Measurements from ENCODE around the gene PLXNA2. TPM values are rescaled to one million over a fixed set of nuclear protein-coding genes. Genes with fewer than 3 reads are reported as not detected.

Gene PLXNA2
- total and polyA plus RNA-seq, 2 donors (not counting 3 experiments of a cell fraction or from before 2014, with no cell fraction given) = 42.6 to 229 TPM

GRCh38 chr1:208278638-208279037, 34.5 kb upstream of the PLXNA2 start:
- no peaks in the 10 kb centered on the region for H3K79me2 ChIP-seq (ENCODE audit: control insufficient read depth, insufficient read depth, low read length)
- H3K9ac ChIP-seq (replicated peaks; ENCODE audit: extremely low read depth, insufficient read depth, low read length) = no peak overlapping the region
- H3K4me3 ChIP-seq (replicated peaks in 1 of 3; ENCODE audit: insufficient read depth in 1 of 3, low read depth in 1 of 3, low read length in 3 of 3) = no peak overlapping the region
- BruUV-seq (replicated peaks) = no TSS peak
- dilution Hi-C loops (cut with MboI; ENCODE audit: extremely low pct_ligation_motif_present, low sequenced_read_pairs) (no loop called here), intact Hi-C loops (cut with micrococcal nuclease) (no loop called here)
- DNase-seq (ENCODE audit: low read depth, low spot score) (no peak), FAIRE-seq (no peak)
- no peaks in the 10 kb centered on the region for H3K36me3 ChIP-seq (ENCODE audit: control insufficient read depth in 2 of 2, extremely low read depth in 1 of 2, insufficient read depth in 2 of 2, low read length in 2 of 2)
- H4K20me1 ChIP-seq (replicated peaks; ENCODE audit: control insufficient read depth, extremely low read depth, insufficient read depth, low read length) = no peaks in the 10 kb centered on the region
- no peak for TF ChIP-seq JUN (IDR thresholded peaks at IDR 0.05; ENCODE audit: borderline replicate concordance, insufficient read depth, insufficient read length, low read depth)
- TF ChIP-seq FOS (IDR thresholded peaks at IDR 0.05; ENCODE audit: borderline replicate concordance, insufficient read depth, low read length) = no peak
- TF ChIP-seq MYC (IDR thresholded peaks at IDR 0.05; ENCODE audit: low read depth, low read length) = no peak
- TF ChIP-seq GATA2 (IDR thresholded peaks at IDR 0.05; ENCODE audit: insufficient read depth, insufficient read length, low read depth, low read length) = no peak
- no peak for TF ChIP-seq POLR2A (IDR thresholded peaks at IDR 0.05; ENCODE audit: low read depth, low read length)
- TF ChIP-seq EZH2 (IDR thresholded peaks at IDR 0.05; ENCODE audit: borderline replicate concordance, low read depth, low read length, severe bottlenecking) = no peak
- no peak for TF ChIP-seq CTCF (IDR thresholded peaks at IDR 0.05; ENCODE audit: extremely low read depth in 1 of 2, insufficient read depth in 1 of 2, low read depth in 1 of 2, low read length in 2 of 2)
- TF ChIP-seq MAX (IDR thresholded peaks at IDR 0.05; ENCODE audit: insufficient read depth, insufficient read length) = no peak
- TF ChIP-seq POLR2AphosphoS5 (IDR thresholded peaks at IDR 0.05; ENCODE audit: insufficient read depth, low read depth, low read length) = no peak
- peaks cover 26 to 36% of the 10 kb centered on the region in 2 experiments for H3K27me3 ChIP-seq (ENCODE audit: control insufficient read depth in 2 of 2, insufficient read depth in 2 of 2, low read length in 2 of 2)
- H3K27ac ChIP-seq (ENCODE audit: insufficient read depth, low read depth, low read length) = no peak overlapping the region
- H3K4me2 ChIP-seq (ENCODE audit: insufficient read depth, low read length) = no peak overlapping the region
- no peaks in the 10 kb centered on the region for H3K9me3 ChIP-seq (replicated peaks; ENCODE audit: control insufficient read depth, insufficient read depth, low read length)
- no peak overlapping the region for H2AFZ ChIP-seq (ENCODE audit: low read depth, low read length)
- no peaks in the 10 kb centered on the region for H3K9me1 ChIP-seq (replicated peaks; ENCODE audit: control insufficient read depth, extremely low read depth, insufficient read depth, low read length)
- ChIA-PET POLR2A (no interaction called here), CTCF (interaction anchor here (2.4 kb wide), 1 partner anchor 10 kb away, joined by 7 read pairs; no protein-coding TSS in a partner anchor)
- no peaks in the 10 kb centered on the region for H3K4me1 ChIP-seq (ENCODE audit: control insufficient read depth, extremely low read depth, insufficient read depth, low read length)
